ENCODE results near the gene NFILZ.

Gene NFILZ

GRCh38 chr19:8629996-8630683 is at the start of gene NFILZ:
Gene NFILZ (plus strand): TSS chr19:8630633. CDS start chr19:8676766, 46,133 bp downstream.
- in situ Hi-C loops (cut with MboI; ENCODE audit: low sequenced_read_pairs, unreplicated experiment), result no loop called here
- no peak for TF ChIP-seq CTCF (IDR thresholded peaks at IDR 0.05; ENCODE audit: borderline replicate concordance, control extremely low read depth, extremely low read depth, insufficient read depth, missing control alignments)
- no peak for DNase-seq (ENCODE audit: low spot score)

- in situ Hi-C loops (cut with MboI; ENCODE audit: low sequenced_read_pairs, unreplicated experiment), result no loop called here
These were observed 49.6 kb upstream of the NFILZ start for GRCh38 chr19:8580710-8581281.

GRCh38 chr19:8584965-8585893 is 45.2 kb upstream of the NFILZ start:
- DNase-seq (ENCODE audit: low spot score), result peak; percentile 44

More at GRCh38 chr19:8580710-8581281, 49.6 kb upstream of the NFILZ start:
- TF ChIP-seq CTCF (IDR thresholded peaks at IDR 0.05; ENCODE audit: borderline replicate concordance, control extremely low read depth, extremely low read depth, insufficient read depth, missing control alignments), result peak; percentile 100
- DNase-seq (ENCODE audit: low spot score), result peak; percentile 87

DNA sequence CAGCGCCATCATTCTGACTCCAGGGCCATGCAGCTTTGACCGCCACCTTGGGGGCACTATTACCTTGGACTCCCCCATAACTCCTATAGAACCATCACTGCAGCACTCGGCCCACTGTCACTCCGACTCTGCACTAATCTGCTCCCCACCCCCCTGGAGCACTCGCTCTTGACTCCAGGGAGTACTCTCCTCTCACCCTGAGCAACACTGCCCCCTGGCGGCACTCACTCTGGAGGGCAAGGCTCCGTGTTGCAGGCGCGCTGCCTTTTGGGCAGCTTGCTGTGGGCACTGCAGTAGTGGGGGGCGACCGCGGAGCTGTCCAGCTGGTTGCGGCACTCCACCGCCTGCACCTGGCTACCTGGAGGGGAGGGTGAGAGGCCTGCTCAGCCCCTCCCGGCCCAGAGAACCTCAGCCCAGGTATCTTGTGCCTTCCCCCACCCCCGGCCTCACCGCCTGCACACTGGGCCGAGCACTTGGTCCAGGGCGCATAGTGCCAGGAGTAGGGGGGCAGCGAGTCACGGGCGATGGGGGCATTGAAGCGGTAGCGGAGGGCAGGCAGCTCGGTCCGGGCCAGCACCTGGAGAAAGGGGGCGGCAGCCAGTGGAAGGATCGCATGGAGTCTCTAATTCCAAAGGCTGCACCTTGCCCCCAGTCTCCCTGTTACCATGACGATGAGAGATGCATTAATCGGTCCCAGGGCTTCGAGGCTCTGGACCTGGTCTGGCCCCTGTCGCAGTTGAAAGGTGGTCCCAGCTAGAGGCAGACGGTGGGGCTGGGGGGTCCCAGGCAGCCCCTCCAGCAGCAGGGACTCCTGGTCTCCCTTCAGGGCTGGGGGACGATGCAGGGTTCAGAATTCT is 44.3 kb upstream of the NFILZ start:
- in situ Hi-C loops (cut with MboI; ENCODE audit: low sequenced_read_pairs, unreplicated experiment), result no loop called here
- DNase-seq (ENCODE audit: low spot score), result peak; percentile 63
- peak; percentile 41 for TF ChIP-seq CTCF (IDR thresholded peaks at IDR 0.05; ENCODE audit: borderline replicate concordance, control extremely low read depth, extremely low read depth, insufficient read depth, missing control alignments)

More at GRCh38 chr19:8584965-8585893, 45.2 kb upstream of the NFILZ start:
- in situ Hi-C loops (cut with MboI; ENCODE audit: low sequenced_read_pairs, unreplicated experiment), result no loop called here
- no peak for TF ChIP-seq CTCF (IDR thresholded peaks at IDR 0.05; ENCODE audit: borderline replicate concordance, control extremely low read depth, extremely low read depth, insufficient read depth, missing control alignments)

DNA sequence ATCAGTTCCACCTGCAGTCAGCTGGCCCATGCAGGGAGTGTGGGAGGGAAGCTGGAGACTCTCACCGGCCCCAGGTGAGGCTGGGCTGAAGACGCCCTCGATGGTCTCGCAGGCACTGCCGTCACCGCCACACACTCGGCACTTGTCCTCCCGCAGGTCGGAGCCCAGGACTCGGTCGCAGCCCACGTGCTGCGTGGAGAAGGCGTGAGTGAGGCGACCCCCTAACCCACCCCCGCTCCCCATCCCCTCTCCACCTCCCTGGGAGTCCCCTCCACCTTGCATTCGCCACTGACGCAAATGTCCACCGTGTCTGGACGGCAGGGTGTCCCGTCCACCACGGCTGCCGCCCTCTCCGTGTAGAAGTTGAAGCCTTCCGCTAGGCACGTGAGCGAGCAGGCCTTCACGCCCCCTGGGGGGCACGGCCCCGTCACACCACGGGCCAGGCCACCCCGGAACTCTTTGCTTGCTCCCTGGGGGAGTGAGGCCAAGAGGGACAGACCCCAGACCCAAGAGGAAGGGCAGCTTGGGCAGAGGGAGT is 41.2 kb upstream of the NFILZ start:
- no peak for TF ChIP-seq CTCF (IDR thresholded peaks at IDR 0.05; ENCODE audit: borderline replicate concordance, control extremely low read depth, extremely low read depth, insufficient read depth, missing control alignments)
- in situ Hi-C loops (cut with MboI; ENCODE audit: low sequenced_read_pairs, unreplicated experiment), result no loop called here
- no peak for DNase-seq (ENCODE audit: low spot score)

Measured in GM13976 (cell line).